GM23338 (cell line): Measurements from ENCODE around the gene MED13L. TPM values are rescaled to one million over a fixed set of nuclear protein-coding genes. Genes with fewer than 3 reads are reported as not detected.

ENCODE experiments used
- ATAC-seq: fragments of 200-7000 bp; cut with Tn5 transposase; 3 replicates; pipeline ENCODE4 v1.9.1; 2020
- DNase-seq: peaks from one replicate; pipeline ENCODE4 v3.0.0-alpha.2; 2015; ENCODE audit warnings: low spot score
- H2AFZ ChIP-seq: fragments of 200-600 bp; sonication (generic); 2 replicates; pipeline ENCODE4 v1.8.0; 2016; ENCODE audit warnings: antibody characterized with exemption, mild to moderate bottlenecking, moderate library complexity
- H3F3A ChIP-seq: fragments of 200-600 bp; sonication (generic); replicated peaks from 2 replicates; pipeline ENCODE4 v1.8.0; 2017; ENCODE audit warnings: antibody characterized with exemption, mixed run types, low read depth
- H3K27ac ChIP-seq: fragments of 200-600 bp; sonication (generic); 2 replicates; pipeline ENCODE4 v1.6.1; 2016; ENCODE audit warnings: low read depth
- H3K27me3 ChIP-seq: fragments of 200-600 bp; sonication (generic); 2 replicates; pipeline ENCODE4 v1.8.0; 2016; ENCODE audit warnings: mild to moderate bottlenecking, mixed run types, moderate library complexity; ENCODE audit not compliant: insufficient read depth
- H3K36me3 ChIP-seq: fragments of 200-600 bp; sonication (generic); 2 replicates; pipeline ENCODE4 v1.8.0; 2016; ENCODE audit warnings: mild to moderate bottlenecking; ENCODE audit not compliant: insufficient read depth
- H3K4me1 ChIP-seq: fragments of 200-600 bp; sonication (generic); 2 replicates; pipeline ENCODE4 v1.8.0; 2016; ENCODE audit warnings: mild to moderate bottlenecking, moderate library complexity; ENCODE audit not compliant: insufficient read depth
- H3K4me2 ChIP-seq: fragments of 200-600 bp; sonication (generic); 2 replicates; pipeline ENCODE4 v1.7.1; 2017; ENCODE audit warnings: mixed run types
- H3K4me3 ChIP-seq: fragments of 200-600 bp; sonication (generic); 2 replicates; pipeline ENCODE4 v1.6.1; 2016; ENCODE audit warnings: mixed run types
- H3K79me2 ChIP-seq: fragments of 200-600 bp; sonication (generic); replicated peaks from 2 replicates; pipeline ENCODE4 v1.8.0; 2017; ENCODE audit warnings: mild to moderate bottlenecking; ENCODE audit not compliant: insufficient read depth
- H3K9me2 ChIP-seq: fragments of 200-600 bp; sonication (generic); 2 replicates; pipeline ENCODE4 v1.8.0; 2017; ENCODE audit not compliant: insufficient read depth
- H4K20me1 ChIP-seq: fragments of 200-600 bp; sonication (generic); replicated peaks from 2 replicates; pipeline ENCODE4 v1.8.0; 2017; ENCODE audit warnings: mild to moderate bottlenecking; ENCODE audit not compliant: insufficient read depth
- H3K27ac Mint-ChIP-seq: 2 replicates; pipeline ENCODE4 v1.8.0; 2020; ENCODE audit warnings: inconsistent platforms, mild to moderate bottlenecking, moderate library complexity, mixed read lengths
- H3K27me3 Mint-ChIP-seq: 3 replicates; pipeline ENCODE4 v1.8.0; 2022; ENCODE audit warnings: low read depth, mild to moderate bottlenecking, moderate library complexity, mixed read lengths, inconsistent platforms; ENCODE audit not compliant: insufficient read depth, poor library complexity
- H3K36me3 Mint-ChIP-seq: 3 replicates; pipeline ENCODE4 v1.8.0; 2021; ENCODE audit warnings: low read depth, mild to moderate bottlenecking, inconsistent platforms, moderate library complexity, mixed read lengths
- H3K4me1 Mint-ChIP-seq: 3 replicates; pipeline ENCODE4 v1.8.0; 2020; ENCODE audit warnings: mild to moderate bottlenecking, inconsistent platforms, mixed read lengths
- H3K4me3 Mint-ChIP-seq: 3 replicates; pipeline ENCODE4 v1.8.0; 2021; ENCODE audit warnings: moderate library complexity, mild to moderate bottlenecking, inconsistent platforms, mixed read lengths
- H3K9me3 Mint-ChIP-seq: 3 replicates; pipeline ENCODE4 v1.8.0; 2020; ENCODE audit warnings: moderate library complexity, mild to moderate bottlenecking, inconsistent platforms, mixed read lengths
- CREB1 ChIP-seq: fragments of 250-450 bp; sonication (Bioruptor Pico); IDR thresholded peaks from 2 replicates; pipeline ENCODE4 v1.5.0; 2020; ENCODE audit warnings: low read depth, mild to moderate bottlenecking, moderate library complexity
- CTCF ChIP-seq, 2 experiments: fragments of 200-600 bp in 1 of 2; sonication (generic) in 1 of 2; conservative IDR thresholded peaks; 2 replicates each; pipeline versions ENCODE4 v1.5.1 to v1.6.1; 2016 to 2017; ENCODE audit warnings: antibody characterized with exemption in 2 of 2, low read depth in 2 of 2, mild to moderate bottlenecking in 2 of 2, moderate library complexity in 1 of 2
- ETS1 ChIP-seq: IDR thresholded peaks from 2 replicates; pipeline ENCODE4 v1.6.1; 2016; ENCODE audit warnings: antibody characterized with exemption
- EZH2 ChIP-seq: fragments of 200-600 bp; sonication (generic); IDR thresholded peaks from one replicate; pipeline ENCODE4 v1.8.0; 2017; ENCODE audit warnings: antibody characterized with exemption, mild to moderate bottlenecking, low read depth; ENCODE audit not compliant: unreplicated experiment
- EZH2phosphoT487 ChIP-seq: fragments of 200-600 bp; sonication (generic); IDR thresholded peaks from one replicate; pipeline ENCODE4 v1.8.1; 2018; ENCODE audit warnings: antibody characterized with exemption; ENCODE audit not compliant: unreplicated experiment
- JUNB ChIP-seq: IDR thresholded peaks from one replicate; pipeline ENCODE4 v1.6.1; 2016; ENCODE audit warnings: antibody characterized with exemption; ENCODE audit not compliant: unreplicated experiment
- NANOG ChIP-seq: IDR thresholded peaks from 2 replicates; pipeline ENCODE4 v1.6.1; 2016; ENCODE audit warnings: antibody characterized with exemption, borderline replicate concordance
- POLR2AphosphoS5 ChIP-seq: IDR thresholded peaks from 2 replicates; pipeline ENCODE4 v1.6.1; 2016; ENCODE audit warnings: antibody characterized with exemption, low read depth
- REST ChIP-seq: IDR thresholded peaks from one replicate; pipeline ENCODE4 v1.6.1; 2018; ENCODE audit warnings: antibody characterized with exemption; ENCODE audit not compliant: unreplicated experiment
- STAT1 ChIP-seq: IDR thresholded peaks from one replicate; pipeline ENCODE4 v1.6.1; 2016; ENCODE audit warnings: antibody characterized with exemption; ENCODE audit not compliant: unreplicated experiment
- ZNF114 ChIP-seq: fragments of 250-450 bp; sonication (Bioruptor Pico); IDR thresholded peaks from 2 replicates; pipeline ENCODE4 v1.5.0; 2020; ENCODE audit warnings: mild to moderate bottlenecking, moderate library complexity
- ZNF331 ChIP-seq: fragments of 250-450 bp; sonication (Bioruptor Pico); IDR thresholded peaks from 2 replicates; pipeline ENCODE4 v1.5.0; 2020; ENCODE audit warnings: low read depth, mild to moderate bottlenecking, moderate library complexity
- ZNF462 ChIP-seq: fragments of 250-450 bp; sonication (Bioruptor Pico); IDR thresholded peaks from 2 replicates; pipeline ENCODE4 v1.5.0; 2020; ENCODE audit warnings: mild to moderate bottlenecking, moderate library complexity
- polyA plus RNA-seq: library from polyadenylated mRNA; unstranded; fragments of >200 nt; fragmentation: Nextera tagmentation; extraction: Ambion mirVana; gene quantifications from 2 replicates; pipeline ENCODE4 v1.2.1, GENCODE V29; 2016
- total RNA-seq: library from RNA; depleted of rRNA; stranded (reverse); fragments of >200 nt; shearing (Covaris generic); gene quantifications from 2 replicates; pipeline ENCODE4 v1.2.3, GENCODE V29; 2014

Gene MED13L
- total and polyA plus RNA-seq, 2 experiments from 2014 or later, result 20.9 to 73.6 TPM

GRCh38 chr12:116291218-116291617, 13.7 kb upstream of the MED13L start:
- no peaks in the 10 kb centered on the region; the same call in 1 of the 2 replicates for H3K9me2 ChIP-seq
- H3K27me3 Mint-ChIP-seq, result peaks cover 3% of the 10 kb centered on the region
- no peaks in the 10 kb centered on the region for H3K36me3 ChIP-seq
- peaks cover 19% of the 10 kb centered on the region; the same call in 2 of the 3 replicates for H3K4me1 Mint-ChIP-seq
- H3K9me3 Mint-ChIP-seq, result no peaks in the 10 kb centered on the region
- no peak overlapping the region for H3K4me3 Mint-ChIP-seq
- H3K4me3 ChIP-seq, result no peak overlapping the region
- peaks cover 24% of the 10 kb centered on the region; the same call in 1 of the 2 replicates for H3K4me1 ChIP-seq
- H3K79me2 ChIP-seq, result no peaks in the 10 kb centered on the region
- no peak for DNase-seq
- H3K36me3 Mint-ChIP-seq, result no peaks in the 10 kb centered on the region
- H4K20me1 ChIP-seq, result no peaks in the 10 kb centered on the region
- H3K27me3 ChIP-seq, result no peaks in the 10 kb centered on the region
- no peak for TF ChIP-seq JUNB
- no peak for TF ChIP-seq ZNF331
- TF ChIP-seq POLR2AphosphoS5, result no peak
- TF ChIP-seq STAT1, result no peak
- TF ChIP-seq REST, result no peak
- no peak for TF ChIP-seq NANOG
- TF ChIP-seq CREB1 (CRISPR knock-in tag), result no peak
- TF ChIP-seq CTCF (conservative IDR thresholded peaks at IDR 0.05; ENCODE audit: low read depth in 2 of 2), result no peak
- no peak for TF ChIP-seq EZH2phosphoT487
- TF ChIP-seq ZNF114, result no peak
- TF ChIP-seq EZH2, result no peak
- no peak for TF ChIP-seq ETS1
- TF ChIP-seq ZNF462 (CRISPR knock-in tag), result no peak
- H3K27ac Mint-ChIP-seq, result no peak overlapping the region
- no peak overlapping the region for H2AFZ ChIP-seq
- H3F3A ChIP-seq, result no peaks in the 10 kb centered on the region
- H3K27ac ChIP-seq, result no peak overlapping the region
- H3K4me2 ChIP-seq, result no peak overlapping the region
- no peak for ATAC-seq
